Heart left ventricle (tissue), 13 donors: Measurements from ENCODE around the gene GAS1.

Experiments
- POLR2A ChIP-seq, 2 donors: fragments of 450-650 bp; IDR thresholded peaks; one replicate each; pipeline ENCODE4 v1.6.1; 2017; ENCODE audit warnings: antibody characterized with exemption in 2 of 2, mild to moderate bottlenecking in 2 of 2, moderate library complexity in 2 of 2
- TF ChIP-seq, protein P1 (sequence below), 12 donors: fragments of 200-600 bp; sonication (generic) in 4 of 12; IDR thresholded peaks; one replicate each; pipeline versions ENCODE4 v1.5.0 to v1.8.0; 2018 to 2022; ENCODE audit warnings: antibody characterized with exemption in 12 of 12, mild to moderate bottlenecking in 5 of 12
- donor health status: ischemic (EF 13 %, LVEDD 7.1; RV severe dilation, severe dysfunction).
- donor health status: DM: no; HTN: yes; CAD: no.
- donor health status: DM: no; HTN: no; CAD: no.
- donor health status: ischemic (EF 25% LVEDD 6.9; RV normal size, moderate dysfunction).
- donor health status: ischemic (EF 25% LVEDD 5.7; RV mildly dilated, moderate dysfunction).
- donor health status: ischemic (EF 35%, LVEDD 5.7; RV mildly dilated, moderate dysfunction).
- donor health status: nonischemic (EF 11% LVEDD 7.7; RV severe dilation, severe dysfunction).
- donor health status: DM: yes; HTN: yes; CAD: no.
- donor health status: PGD.
- donor health status: ischemic (EF 29% LVEDD 5.4; RV normal size, mild dysfunction).
- donor health status: nonischemic (EF 23%, LVEDD 6.1; RV moderate dilation, normal function).

DNA sequence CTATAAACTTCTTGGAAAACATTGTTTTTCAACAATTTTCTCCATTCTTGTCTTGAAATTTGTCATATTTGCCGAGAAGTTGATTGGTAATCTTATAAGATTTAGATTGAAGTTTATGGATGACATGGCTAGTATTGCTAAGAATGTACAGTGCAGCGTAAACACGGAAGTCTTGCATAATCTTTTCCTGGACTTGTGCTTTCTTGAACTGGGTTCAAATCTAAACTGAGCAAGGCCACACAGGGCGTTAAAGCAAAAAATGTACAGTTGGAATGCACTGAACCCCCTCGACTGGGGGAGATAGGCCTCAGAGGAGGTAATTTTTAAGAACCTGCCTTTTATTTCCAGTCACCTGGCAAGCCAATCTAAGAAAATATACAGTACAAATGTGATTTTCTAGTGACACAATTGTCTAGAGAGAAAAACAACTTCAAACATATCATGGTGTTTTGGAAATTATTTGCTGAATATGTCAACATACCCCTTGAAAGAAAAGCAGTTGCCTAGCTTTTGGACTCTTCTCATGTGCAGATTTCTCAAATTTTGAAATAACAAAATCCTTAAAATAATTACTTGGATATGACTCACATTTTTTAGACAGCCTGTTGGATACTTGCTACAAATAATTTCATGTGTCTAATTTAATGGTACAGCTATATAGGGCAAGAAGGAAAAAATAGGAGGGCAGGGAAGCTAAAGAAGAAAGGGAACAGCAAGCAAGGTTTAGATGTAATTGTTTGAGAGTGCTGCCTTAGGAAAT, 18.5 kb upstream of the GAS1 start:
- TF ChIP-seq, protein P1, sequence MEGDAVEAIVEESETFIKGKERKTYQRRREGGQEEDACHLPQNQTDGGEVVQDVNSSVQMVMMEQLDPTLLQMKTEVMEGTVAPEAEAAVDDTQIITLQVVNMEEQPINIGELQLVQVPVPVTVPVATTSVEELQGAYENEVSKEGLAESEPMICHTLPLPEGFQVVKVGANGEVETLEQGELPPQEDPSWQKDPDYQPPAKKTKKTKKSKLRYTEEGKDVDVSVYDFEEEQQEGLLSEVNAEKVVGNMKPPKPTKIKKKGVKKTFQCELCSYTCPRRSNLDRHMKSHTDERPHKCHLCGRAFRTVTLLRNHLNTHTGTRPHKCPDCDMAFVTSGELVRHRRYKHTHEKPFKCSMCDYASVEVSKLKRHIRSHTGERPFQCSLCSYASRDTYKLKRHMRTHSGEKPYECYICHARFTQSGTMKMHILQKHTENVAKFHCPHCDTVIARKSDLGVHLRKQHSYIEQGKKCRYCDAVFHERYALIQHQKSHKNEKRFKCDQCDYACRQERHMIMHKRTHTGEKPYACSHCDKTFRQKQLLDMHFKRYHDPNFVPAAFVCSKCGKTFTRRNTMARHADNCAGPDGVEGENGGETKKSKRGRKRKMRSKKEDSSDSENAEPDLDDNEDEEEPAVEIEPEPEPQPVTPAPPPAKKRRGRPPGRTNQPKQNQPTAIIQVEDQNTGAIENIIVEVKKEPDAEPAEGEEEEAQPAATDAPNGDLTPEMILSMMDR (IDR thresholded peaks at IDR 0.05) = no peak
- no peak for TF ChIP-seq POLR2A (IDR thresholded peaks at IDR 0.05)
